Fibroblast of skin of back (primary cell): ENCODE data around the gene SLC2A11. TPM values are rescaled to one million over a fixed set of nuclear protein-coding genes. Genes with fewer than 3 reads are reported as not detected.

Experiments used
- DNase-seq: peaks from one replicate; pipeline ENCODE4 v3.0.0-alpha.2; 2013
- polyA plus RNA-seq, 2 experiments: library from polyadenylated mRNA; unstranded; fragments of 120-200 nt; gene quantifications; one replicate each; pipeline ENCODE4 v1.2.1, GENCODE V29; 2013; ENCODE audit not compliant: insufficient read length in 2 of 2

SLC2A11 gene, protein sequence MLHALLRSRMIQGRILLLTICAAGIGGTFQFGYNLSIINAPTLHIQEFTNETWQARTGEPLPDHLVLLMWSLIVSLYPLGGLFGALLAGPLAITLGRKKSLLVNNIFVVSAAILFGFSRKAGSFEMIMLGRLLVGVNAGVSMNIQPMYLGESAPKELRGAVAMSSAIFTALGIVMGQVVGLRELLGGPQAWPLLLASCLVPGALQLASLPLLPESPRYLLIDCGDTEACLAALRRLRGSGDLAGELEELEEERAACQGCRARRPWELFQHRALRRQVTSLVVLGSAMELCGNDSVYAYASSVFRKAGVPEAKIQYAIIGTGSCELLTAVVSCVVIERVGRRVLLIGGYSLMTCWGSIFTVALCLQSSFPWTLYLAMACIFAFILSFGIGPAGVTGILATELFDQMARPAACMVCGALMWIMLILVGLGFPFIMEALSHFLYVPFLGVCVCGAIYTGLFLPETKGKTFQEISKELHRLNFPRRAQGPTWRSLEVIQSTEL
- polyA plus RNA-seq (2013, experiment 1 of 2; ENCODE audit: insufficient read length) = 3.6 TPM
- polyA plus RNA-seq (2013, experiment 2 of 2; ENCODE audit: insufficient read length) = 5.5 TPM

DNA sequence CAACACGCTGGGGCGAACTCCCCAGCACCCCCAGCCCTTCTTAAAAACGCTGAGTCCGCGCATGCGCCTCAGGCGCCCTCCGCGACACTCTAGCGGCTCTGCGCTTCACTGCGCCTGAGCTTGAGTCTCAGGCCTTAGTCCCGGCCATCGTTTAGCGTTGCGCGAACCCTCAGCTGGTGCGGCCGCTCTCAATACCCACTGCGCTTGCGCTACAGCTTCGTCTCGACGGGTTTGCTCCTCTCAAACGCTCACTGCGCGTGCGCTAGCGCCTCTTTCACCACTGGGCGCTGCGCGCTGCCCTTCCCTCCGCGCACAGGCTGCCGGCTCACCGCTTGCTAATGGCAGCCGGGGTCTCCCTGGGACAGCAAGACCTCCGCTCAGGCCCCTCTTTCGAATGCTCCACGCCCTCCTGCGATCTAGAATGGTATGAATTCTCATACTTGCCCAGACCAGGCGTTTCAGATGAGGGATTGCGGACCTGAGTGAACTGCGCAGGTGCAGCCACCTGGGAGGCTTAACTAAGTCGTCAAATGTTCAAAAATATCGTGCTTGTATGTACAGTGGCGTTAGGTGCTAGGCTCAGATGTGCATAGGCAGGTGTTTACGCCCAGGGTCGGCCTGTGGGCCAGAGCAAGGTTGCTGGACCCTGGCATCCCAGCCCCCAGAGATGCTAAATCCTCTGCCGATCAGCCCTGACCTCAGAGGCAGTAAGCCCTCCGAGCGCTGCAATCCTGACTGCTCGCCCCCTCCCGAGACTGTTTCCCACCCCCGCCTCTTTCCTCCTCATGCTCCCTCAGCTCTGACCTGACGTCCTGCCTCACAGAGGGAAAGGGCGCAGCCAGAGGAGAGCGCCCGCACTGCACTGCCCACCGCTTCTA is at the start of gene SLC2A11:
TSS of gene SLC2A11 (plus strand) at position 270 of the 878 bp plus-strand sequence. CDS start at position 395, 125 bp downstream.
- DNase-seq = peak; percentile 97

DNA sequence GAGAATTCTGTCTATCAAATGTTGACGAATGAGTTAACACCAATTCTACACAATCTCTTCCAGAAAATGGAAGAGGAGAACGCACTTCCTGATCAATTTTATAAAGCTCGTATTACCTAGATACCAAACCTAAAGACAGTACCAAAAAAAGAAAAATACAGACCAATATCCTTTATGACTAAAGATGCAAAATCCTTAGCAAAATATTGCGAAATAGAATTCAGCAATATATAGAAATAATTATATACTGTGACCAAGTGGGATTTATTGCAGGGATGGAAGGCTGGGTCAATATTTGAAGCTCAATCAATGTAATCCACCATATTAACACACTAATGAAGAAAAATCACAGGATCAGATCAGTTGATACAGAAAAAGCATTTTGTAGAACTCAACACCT is 45.3 kb upstream of the SLC2A11 start:
- no peak for DNase-seq

DNA sequence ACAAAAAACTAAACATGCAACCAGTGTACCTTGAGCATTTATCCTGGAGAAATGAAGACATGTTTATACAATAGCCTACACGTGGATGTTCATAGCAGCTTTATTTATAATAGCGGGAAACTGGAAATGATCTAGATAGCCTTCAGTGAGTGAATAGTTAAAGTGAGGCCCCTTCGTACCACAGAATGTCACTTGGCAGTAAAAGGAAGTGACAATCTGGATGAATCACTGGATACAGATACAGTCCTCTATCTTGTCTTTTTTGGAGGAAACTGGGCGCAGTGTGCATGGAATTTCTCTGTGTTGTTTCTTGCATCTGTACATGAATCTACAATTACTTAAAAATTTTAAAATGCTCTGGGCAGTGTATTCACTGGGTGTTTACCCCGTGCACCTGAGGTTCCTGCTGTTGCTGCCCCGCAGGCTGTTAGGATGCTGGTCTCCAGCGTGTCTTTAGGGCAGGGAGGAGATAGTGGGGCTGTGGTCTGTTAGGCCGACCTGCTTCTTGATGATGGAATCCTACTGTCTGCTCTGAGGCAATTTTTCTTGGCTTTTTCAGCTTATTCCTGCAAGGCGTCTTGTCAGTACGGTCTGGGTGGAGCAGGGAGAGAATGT is 42.0 kb upstream of the SLC2A11 start:
- DNase-seq = peak; percentile 66

- peak; percentile 28 for DNase-seq
These were observed 41.3 kb upstream of the SLC2A11 start for GRCh38 chr22:23816156-23816976.

DNA sequence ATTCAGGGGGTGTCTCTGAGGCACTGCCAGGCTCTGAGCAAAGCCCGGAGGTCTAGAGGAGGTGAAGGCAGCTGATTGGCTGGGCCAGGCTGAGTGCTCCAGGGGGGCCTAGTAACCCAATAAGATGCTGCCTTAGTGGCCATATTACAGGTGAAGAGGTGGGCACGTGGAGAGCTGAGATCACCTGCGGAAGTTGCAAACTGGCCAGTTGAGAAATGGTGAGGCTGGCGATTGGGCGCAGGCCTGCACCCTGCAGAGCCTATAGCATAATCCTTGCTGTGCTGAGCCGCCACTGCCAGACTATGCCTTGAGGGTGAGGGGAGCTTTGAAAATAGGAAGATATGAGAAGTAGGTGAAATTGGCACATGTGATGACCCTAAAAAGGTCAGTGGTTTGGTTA is 40.5 kb upstream of the SLC2A11 start:
- no peak for DNase-seq

- DNase-seq = no peak
These were observed 39.1 kb upstream of the SLC2A11 start for GRCh38 chr22:23818541-23818940.

DNA sequence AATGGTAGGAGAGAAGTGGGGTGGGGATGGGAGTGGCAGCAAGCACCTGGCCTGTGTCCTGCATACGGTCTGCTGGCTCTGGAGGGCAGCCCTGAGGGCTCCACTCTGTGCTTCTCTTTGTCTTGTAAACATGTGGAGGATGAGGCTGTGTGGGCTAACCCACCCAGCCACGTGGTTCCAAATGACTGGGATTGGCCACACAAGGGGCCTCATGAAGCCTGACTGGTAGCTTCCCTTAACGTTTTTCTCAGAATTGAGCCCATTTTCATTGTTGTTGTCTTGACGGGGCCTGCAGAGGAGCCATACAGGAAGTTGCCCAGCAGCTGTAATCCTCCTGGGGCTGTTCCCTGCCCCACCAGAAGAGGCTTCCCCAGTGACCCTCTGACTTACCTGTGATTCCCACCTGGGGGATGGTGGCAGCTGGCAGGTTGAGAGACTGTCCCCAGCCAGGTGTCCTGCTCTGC is 36.9 kb upstream of the SLC2A11 start:
- no peak for DNase-seq

DNA sequence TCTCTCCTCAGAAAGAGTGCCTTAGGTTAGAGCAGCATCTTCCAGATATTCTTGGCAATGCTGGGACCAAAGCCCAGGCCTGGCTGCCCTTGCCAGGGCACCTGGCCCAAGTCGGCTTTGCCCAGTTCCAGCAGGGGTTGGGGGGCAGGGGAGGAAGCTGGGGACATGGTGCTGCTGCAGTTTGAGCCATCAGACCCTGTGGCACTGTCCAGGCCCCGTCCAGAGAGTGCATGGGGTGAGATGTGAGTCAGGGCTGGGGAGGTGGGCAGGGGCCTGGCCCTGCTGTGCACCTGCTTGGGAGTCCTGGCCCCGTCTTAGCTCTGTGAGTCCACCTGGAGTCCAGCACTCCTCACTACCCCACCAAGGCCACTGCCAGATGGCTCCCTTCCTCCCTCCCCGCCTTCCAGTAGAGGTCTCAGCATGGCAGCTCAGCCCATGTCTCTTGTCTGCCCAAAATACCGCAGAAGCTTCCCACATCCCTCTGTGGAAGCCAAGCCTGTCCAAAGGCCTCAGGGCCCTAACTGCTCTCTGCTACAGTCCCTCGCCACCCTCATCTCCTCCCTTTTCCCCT is 35.5 kb upstream of the SLC2A11 start:
- DNase-seq = no peak

DNA sequence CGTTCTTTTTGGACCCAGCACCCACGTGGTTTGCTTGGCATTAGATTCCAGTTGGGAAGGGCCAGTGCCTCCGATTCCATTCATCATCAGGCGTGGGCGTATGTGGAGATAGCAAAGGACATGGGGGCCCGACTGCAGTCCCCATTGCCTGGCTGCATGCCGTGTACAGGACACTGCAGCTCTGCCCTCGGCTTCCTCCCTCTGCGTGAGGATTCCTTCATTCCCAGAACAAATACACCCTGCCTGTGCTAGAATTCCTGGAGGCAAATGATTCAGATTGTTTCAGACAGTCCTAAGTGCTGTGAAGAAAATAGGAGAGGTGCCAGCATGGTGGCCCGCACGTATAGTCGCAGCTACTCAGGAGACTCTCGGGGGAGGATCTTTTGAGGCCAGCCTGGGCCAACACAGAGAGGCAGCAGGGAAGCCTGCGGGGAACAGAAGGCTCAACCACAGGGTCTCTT is 34.3 kb upstream of the SLC2A11 start:
- peak; percentile 89 for DNase-seq

DNA sequence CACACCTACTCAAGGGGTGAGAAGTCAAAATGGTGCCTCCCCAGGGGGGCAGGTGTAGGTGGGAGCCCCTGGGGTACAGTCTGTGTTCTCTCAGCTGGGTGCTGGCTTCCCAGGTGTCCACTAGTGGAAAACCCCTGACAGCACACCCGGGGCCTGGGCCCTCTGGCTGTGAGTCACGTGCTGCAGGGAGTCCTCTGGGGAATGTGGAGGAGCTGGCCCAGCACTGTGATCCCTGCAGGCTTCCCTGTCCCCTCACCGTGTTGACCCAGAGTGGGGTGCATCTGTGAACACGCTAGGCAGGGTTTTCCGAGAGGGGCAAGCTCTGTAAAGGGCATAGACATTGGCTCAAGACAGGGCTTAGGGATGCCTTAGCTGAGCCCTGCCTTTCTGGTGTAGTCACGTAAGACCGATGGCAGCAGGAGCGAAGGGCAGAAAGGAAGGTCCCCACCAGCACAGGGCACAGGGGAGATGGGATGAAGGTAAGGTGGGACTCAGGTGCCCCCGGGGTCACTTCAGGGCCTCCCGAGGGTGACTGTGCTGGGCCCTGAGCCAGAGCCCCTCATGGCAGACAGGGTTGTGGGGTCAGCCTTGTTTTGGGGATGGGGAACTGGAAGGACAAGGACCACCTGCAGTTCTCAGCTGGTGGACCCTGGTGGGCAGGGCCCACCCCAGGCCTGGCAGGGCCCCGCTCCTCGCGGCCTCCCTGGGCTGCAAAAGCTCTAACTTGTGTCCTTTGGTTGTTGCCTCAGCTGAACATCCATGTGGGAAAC is 33.0 kb upstream of the SLC2A11 start:
- no peak for DNase-seq

- DNase-seq = no peak
These were observed 32.3 kb upstream of the SLC2A11 start for GRCh38 chr22:23825246-23825905.

DNA sequence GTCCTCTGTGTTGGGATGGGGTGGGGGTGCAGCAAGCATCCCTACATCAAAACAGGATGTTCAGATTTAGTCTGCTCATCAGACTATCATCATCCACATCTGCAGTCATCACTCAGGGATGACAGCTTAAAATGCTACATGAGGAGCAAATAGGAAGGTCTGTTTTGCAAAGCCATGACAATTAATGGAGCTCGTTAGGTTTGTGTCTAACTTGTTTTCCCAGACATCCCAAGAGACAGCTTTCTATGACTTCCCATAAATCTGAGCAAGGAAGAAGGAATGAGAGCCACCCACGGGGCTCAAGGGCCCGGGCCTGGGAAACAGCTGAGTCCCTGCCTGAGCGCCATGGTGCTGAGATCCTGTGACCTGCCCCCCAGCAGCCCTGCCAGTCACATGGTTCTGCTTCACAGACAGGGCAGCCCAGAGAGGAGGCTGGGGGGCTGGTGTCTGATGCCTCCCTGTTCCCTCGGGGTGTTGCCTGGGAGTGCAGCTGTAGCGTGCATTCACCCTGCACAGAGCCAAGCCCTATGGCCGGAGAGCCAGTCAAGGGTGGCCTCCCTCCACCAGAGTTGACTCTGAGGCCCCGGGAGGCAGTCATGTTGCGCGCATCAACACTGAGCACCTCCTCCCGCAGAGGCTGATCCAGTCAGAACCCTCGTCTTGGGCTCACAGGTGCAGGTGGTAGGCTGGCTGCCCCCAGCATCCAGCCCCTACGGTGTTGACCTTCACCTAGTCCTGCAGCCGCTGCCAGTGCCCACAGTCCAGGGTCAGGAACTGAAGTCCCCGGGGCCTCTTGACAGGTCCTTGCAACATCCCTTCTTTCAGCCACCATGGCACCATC is 30.9 kb upstream of the SLC2A11 start:
- DNase-seq = peak; percentile 97

GRCh38 chr22:23827351-23827995 is 30.2 kb upstream of the SLC2A11 start:
- no peak for DNase-seq

- no peak for DNase-seq
These were observed 28.6 kb upstream of the SLC2A11 start for GRCh38 chr22:23828800-23829680.

GRCh38 chr22:23829845-23830372 is 27.8 kb upstream of the SLC2A11 start:
- DNase-seq = peak; percentile 95

GRCh38 chr22:23831261-23831660 is 26.4 kb upstream of the SLC2A11 start:
- no peak for DNase-seq

- no peak for DNase-seq
These were observed 25.9 kb upstream of the SLC2A11 start for GRCh38 chr22:23831781-23832180.
